GM20431 (cell line): ENCODE measurements around the gene AKAP13.
"Not testable (repeated sequence)": the region's sequence is repeated elsewhere in the genome, so short reads cannot be mapped to it uniquely, and the experiment has no call there.

Source experiments
- in situ Hi-C: fragments of 300-500 bp; cut with MseI, MboI; formaldehyde crosslinking; loops from one replicate; pipeline ENCODE4 v1.15.0; 2020; ENCODE audit warnings: low sequenced_read_pairs; ENCODE audit not compliant: unreplicated experiment

AKAP13 gene

GRCh38 chr15:85582131-85583079, 202.0 kb downstream of the AKAP13 start:
- in situ Hi-C loops = no loop called here

- in situ Hi-C loops = no loop called here
These were observed 203.0 kb downstream of the AKAP13 start for GRCh38 chr15:85583442-85583841.

GRCh38 chr15:85583923-85584390, 203.6 kb downstream of the AKAP13 start:
- in situ Hi-C loops = no loop called here

GRCh38 chr15:85584872-85585271, 204.5 kb downstream of the AKAP13 start:
- in situ Hi-C loops = no loop called here

- in situ Hi-C loops = not testable (repeated sequence)
These were observed 205.8 kb downstream of the AKAP13 start for GRCh38 chr15:85586196-85586595.

- in situ Hi-C loops = no loop called here
These were observed 207.5 kb downstream of the AKAP13 start for GRCh38 chr15:85587707-85588411.

- in situ Hi-C loops = no loop called here
These were observed 208.3 kb downstream of the AKAP13 start for GRCh38 chr15:85588677-85589076.

- in situ Hi-C loops = no loop called here
These were observed 209.4 kb downstream of the AKAP13 start for GRCh38 chr15:85589851-85590250.

- in situ Hi-C loops = no loop called here
These were observed 211.2 kb downstream of the AKAP13 start for GRCh38 chr15:85591622-85592021.

- in situ Hi-C loops = no loop called here
These were observed 211.7 kb downstream of the AKAP13 start for GRCh38 chr15:85592148-85592547.

GRCh38 chr15:85593809-85594445, 213.5 kb downstream of the AKAP13 start:
- in situ Hi-C loops = no loop called here

GRCh38 chr15:85595804-85596536, 215.6 kb downstream of the AKAP13 start:
- in situ Hi-C loops = no loop called here

GRCh38 chr15:85597155-85597815, 216.9 kb downstream of the AKAP13 start:
- in situ Hi-C loops = no loop called here

GRCh38 chr15:85598219-85598618, 217.8 kb downstream of the AKAP13 start:
- in situ Hi-C loops = no loop called here

- in situ Hi-C loops = no loop called here
These were observed 218.5 kb downstream of the AKAP13 start for GRCh38 chr15:85598718-85599398.

GRCh38 chr15:85600001-85600400, 219.6 kb downstream of the AKAP13 start:
- in situ Hi-C loops = loop anchor here (25.0 kb wide), 1 partner anchor 237 kb away; no protein-coding TSS in a partner anchor

GRCh38 chr15:85603160-85603559, 222.8 kb downstream of the AKAP13 start:
- in situ Hi-C loops = loop anchor here (25.0 kb wide), 1 partner anchor 234 kb away; no protein-coding TSS in a partner anchor

GRCh38 chr15:85603703-85604102, 223.3 kb downstream of the AKAP13 start:
- in situ Hi-C loops = loop anchor here (25.0 kb wide), 1 partner anchor 234 kb away; no protein-coding TSS in a partner anchor

GRCh38 chr15:85604194-85604593, 223.8 kb downstream of the AKAP13 start:
- in situ Hi-C loops = loop anchor here (25.0 kb wide), 1 partner anchor 233 kb away; no protein-coding TSS in a partner anchor
